Dendritic cell treated with granulocyte-macrophage colony-stimulating factor and Interleukin-4, amounts not matched to agents 40 ng/mL and 50 ng/mL, for 4 days (primary cell): Measurements from ENCODE around the gene NIPAL3.

ENCODE experiments used
- H3K27ac Mint-ChIP-seq: one replicate; pipeline ENCODE4 v1.8.0; 2022; ENCODE audit warnings: mild to moderate bottlenecking, mixed read lengths
- H3K27me3 Mint-ChIP-seq: one replicate; pipeline ENCODE4 v1.8.0; 2022; ENCODE audit warnings: mild to moderate bottlenecking, mixed read lengths
- H3K36me3 Mint-ChIP-seq: one replicate; pipeline ENCODE4 v1.8.0; 2022; ENCODE audit warnings: low read depth, mixed read lengths
- H3K4me1 Mint-ChIP-seq: one replicate; pipeline ENCODE4 v1.8.0; 2022; ENCODE audit warnings: low read depth, mixed read lengths
- H3K4me3 Mint-ChIP-seq: one replicate; pipeline ENCODE4 v1.8.0; 2022; ENCODE audit warnings: mild to moderate bottlenecking, moderate library complexity, mixed read lengths
- H3K9me3 Mint-ChIP-seq: one replicate; pipeline ENCODE4 v1.8.0; 2022; ENCODE audit warnings: mixed read lengths
- intact Hi-C: fragments of 100-400 bp; cut with micrococcal nuclease; formaldehyde crosslinking; loops from one replicate; pipeline ENCODE4 v1.15.0; 2022

Gene NIPAL3

GRCh38 chr1:24468685-24469316, 53.2 kb downstream of the NIPAL3 start:
- Mint-ChIP-seq H3K9me3 (no peaks in the 10 kb centered on the region), H3K27me3 (no peaks in the 10 kb centered on the region), H3K27ac (no peak overlapping the region), H3K36me3 (peaks cover 9% of the 10 kb centered on the region), H3K4me3 (no peak overlapping the region), H3K4me1 (peaks cover 29% of the 10 kb centered on the region)
- intact Hi-C loops, result no loop called here

GRCh38 chr1:24470592-24470991, 55.0 kb downstream of the NIPAL3 start:
- intact Hi-C loops, result no loop called here
- no peaks in the 10 kb centered on the region for H3K27me3 Mint-ChIP-seq
- no peak overlapping the region for H3K27ac Mint-ChIP-seq
- no peak overlapping the region for H3K4me3 Mint-ChIP-seq
- H3K9me3 Mint-ChIP-seq, result no peaks in the 10 kb centered on the region
- H3K4me1 Mint-ChIP-seq, result peaks cover 21% of the 10 kb centered on the region
- H3K36me3 Mint-ChIP-seq, result peaks cover 9% of the 10 kb centered on the region

GRCh38 chr1:24472527-24473251, 57.1 kb downstream of the NIPAL3 start:
- H3K27ac Mint-ChIP-seq, result no peak overlapping the region
- H3K27me3 Mint-ChIP-seq, result no peaks in the 10 kb centered on the region
- H3K9me3 Mint-ChIP-seq, result no peaks in the 10 kb centered on the region
- no peaks in the 10 kb centered on the region for H3K36me3 Mint-ChIP-seq
- intact Hi-C loops, result no loop called here
- no peak overlapping the region for H3K4me3 Mint-ChIP-seq
- peaks cover 16% of the 10 kb centered on the region for H3K4me1 Mint-ChIP-seq

GRCh38 chr1:24474193-24474592, 58.6 kb downstream of the NIPAL3 start:
- peaks cover 23% of the 10 kb centered on the region for H3K4me1 Mint-ChIP-seq
- H3K27me3 Mint-ChIP-seq, result no peaks in the 10 kb centered on the region
- H3K36me3 Mint-ChIP-seq, result no peaks in the 10 kb centered on the region
- intact Hi-C loops, result no loop called here
- H3K9me3 Mint-ChIP-seq, result no peaks in the 10 kb centered on the region
- H3K4me3 Mint-ChIP-seq, result no peak overlapping the region
- no peak overlapping the region for H3K27ac Mint-ChIP-seq

GRCh38 chr1:24475700-24476099, 60.1 kb downstream of the NIPAL3 start:
- Mint-ChIP-seq H3K4me3 (no peak overlapping the region), H3K27ac (no peak overlapping the region), H3K4me1 (peaks cover 38% of the 10 kb centered on the region), H3K36me3 (no peaks in the 10 kb centered on the region), H3K9me3 (no peaks in the 10 kb centered on the region), H3K27me3 (no peaks in the 10 kb centered on the region)
- intact Hi-C loops, result no loop called here

- H3K4me3 Mint-ChIP-seq, result no peak overlapping the region
- no peaks in the 10 kb centered on the region for H3K9me3 Mint-ChIP-seq
- H3K4me1 Mint-ChIP-seq, result peaks cover 44% of the 10 kb centered on the region
- no peaks in the 10 kb centered on the region for H3K36me3 Mint-ChIP-seq
- H3K27me3 Mint-ChIP-seq, result no peaks in the 10 kb centered on the region
- intact Hi-C loops, result no loop called here
- no peak overlapping the region for H3K27ac Mint-ChIP-seq
Measured at GRCh38 chr1:24476571-24476970, 61.0 kb downstream of the NIPAL3 start.

GRCh38 chr1:24477309-24477708, 61.7 kb downstream of the NIPAL3 start:
- no peak overlapping the region for H3K27ac Mint-ChIP-seq

GRCh38 chr1:24481101-24481500, 65.5 kb downstream of the NIPAL3 start:
- H3K4me3 Mint-ChIP-seq, result peak overlapping the region; percentile 9
- H3K27ac Mint-ChIP-seq, result peak overlapping the region; percentile 89
- H3K4me1 Mint-ChIP-seq, result peaks cover 41% of the 10 kb centered on the region
- H3K9me3 Mint-ChIP-seq, result no peaks in the 10 kb centered on the region
- no peaks in the 10 kb centered on the region for H3K27me3 Mint-ChIP-seq
- no peaks in the 10 kb centered on the region for H3K36me3 Mint-ChIP-seq
- intact Hi-C loops, result loop anchor here (2.0 kb wide), 1 partner anchor 22 kb away; the partner anchor contains the start of gene RCAN3

More at GRCh38 chr1:24477309-24477708, 61.7 kb downstream of the NIPAL3 start:
- Mint-ChIP-seq H3K27me3 (no peaks in the 10 kb centered on the region), H3K4me3 (no peak overlapping the region), H3K9me3 (no peaks in the 10 kb centered on the region), H3K4me1 (peaks cover 41% of the 10 kb centered on the region), H3K36me3 (no peaks in the 10 kb centered on the region)
- intact Hi-C loops, result no loop called here

- intact Hi-C loops, result loop anchor here (2.0 kb wide), 1 partner anchor 21 kb away; the partner anchor contains the start of gene RCAN3
Measured at GRCh38 chr1:24481843-24482610, 66.4 kb downstream of the NIPAL3 start.

GRCh38 chr1:24483441-24483840, 67.8 kb downstream of the NIPAL3 start:
- no peaks in the 10 kb centered on the region for H3K36me3 Mint-ChIP-seq
- intact Hi-C loops, result no loop called here
- H3K9me3 Mint-ChIP-seq, result no peaks in the 10 kb centered on the region
- H3K27me3 Mint-ChIP-seq, result no peaks in the 10 kb centered on the region
- no peak overlapping the region for H3K27ac Mint-ChIP-seq
- peaks cover 31% of the 10 kb centered on the region for H3K4me1 Mint-ChIP-seq
- no peak overlapping the region for H3K4me3 Mint-ChIP-seq

More at GRCh38 chr1:24481843-24482610, 66.4 kb downstream of the NIPAL3 start:
- no peaks in the 10 kb centered on the region for H3K9me3 Mint-ChIP-seq
- no peaks in the 10 kb centered on the region for H3K27me3 Mint-ChIP-seq
- H3K4me3 Mint-ChIP-seq, result no peak overlapping the region
- H3K36me3 Mint-ChIP-seq, result no peaks in the 10 kb centered on the region
- H3K27ac Mint-ChIP-seq, result peak overlapping the region; percentile 89
- peaks cover 41% of the 10 kb centered on the region for H3K4me1 Mint-ChIP-seq

- Mint-ChIP-seq H3K27me3 (no peaks in the 10 kb centered on the region), H3K4me3 (no peak overlapping the region), H3K4me1 (peaks cover 28% of the 10 kb centered on the region), H3K9me3 (no peaks in the 10 kb centered on the region), H3K27ac (peak overlapping the region; percentile 31), H3K36me3 (no peaks in the 10 kb centered on the region)
- intact Hi-C loops, result no loop called here
Measured at GRCh38 chr1:24484199-24484598, 68.6 kb downstream of the NIPAL3 start.

- Mint-ChIP-seq H3K9me3 (no peaks in the 10 kb centered on the region), H3K36me3 (no peaks in the 10 kb centered on the region), H3K27me3 (peaks cover 1% of the 10 kb centered on the region), H3K4me3 (no peak overlapping the region), H3K27ac (no peak overlapping the region), H3K4me1 (peaks cover 5% of the 10 kb centered on the region)
- intact Hi-C loops, result no loop called here
Measured at GRCh38 chr1:24486331-24487065, 70.9 kb downstream of the NIPAL3 start.

GRCh38 chr1:24487455-24487854, 71.9 kb downstream of the NIPAL3 start:
- no peaks in the 10 kb centered on the region for H3K9me3 Mint-ChIP-seq
- H3K36me3 Mint-ChIP-seq, result no peaks in the 10 kb centered on the region
- H3K27ac Mint-ChIP-seq, result no peak overlapping the region
- no peaks in the 10 kb centered on the region for H3K4me1 Mint-ChIP-seq
- H3K27me3 Mint-ChIP-seq, result peaks cover 3% of the 10 kb centered on the region
- H3K4me3 Mint-ChIP-seq, result no peak overlapping the region
- intact Hi-C loops, result no loop called here
